Jurkat, Clone E6-1 (cell line): ENCODE data around the gene BRINP3.

ENCODE experiments used
- DNase-seq: peaks from one replicate; pipeline ENCODE4 v3.0.0-alpha.2; 2011; ENCODE audit warnings: low read depth, low spot score
- H3K4me3 ChIP-seq: 2 replicates; pipeline ENCODE4 v1.5.1; 2011; ENCODE audit warnings: mild to moderate bottlenecking, low read length, control low read depth, moderate library complexity

BRINP3 gene

DNA sequence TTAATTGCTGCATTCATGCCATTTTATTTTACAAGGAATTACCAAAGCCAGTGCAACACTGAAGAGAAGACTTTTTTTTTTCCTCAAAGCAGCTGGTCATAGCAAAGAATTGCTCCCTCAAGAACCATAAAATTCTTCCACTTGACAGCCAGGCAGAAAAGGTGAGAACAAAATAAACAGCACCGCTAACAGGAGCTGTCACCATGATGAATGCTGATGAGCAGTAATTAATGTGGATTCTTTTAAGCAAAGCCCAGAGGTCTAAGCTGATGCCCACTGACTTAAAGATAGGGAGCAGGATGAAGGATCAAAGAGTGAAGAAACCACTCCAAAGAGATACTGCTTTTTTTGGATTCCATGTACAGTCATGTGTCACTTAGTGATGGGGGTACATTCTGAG, 428.4 kb downstream of the BRINP3 start:
- H3K4me3 ChIP-seq: no peak overlapping the region
- DNase-seq: no peak
